NCI-H1092 treated with DMSO at 0.1 percent for 48 hours (cell line): ENCODE results near the gene KCNJ3.

Experiments
- DNase-seq: peaks from one replicate; lab custom pipeline; 2025; lab: John Stamatoyannopoulos, UW

KCNJ3 gene

GRCh38 chr2:154707994-154708575, 9.6 kb downstream of the KCNJ3 start:
- DNase-seq: no peak

- DNase-seq: no peak
These were observed 10.7 kb downstream of the KCNJ3 start for GRCh38 chr2:154709215-154709614.

GRCh38 chr2:154710078-154710477, 11.6 kb downstream of the KCNJ3 start:
- DNase-seq: no peak

GRCh38 chr2:154710685-154711084, 12.2 kb downstream of the KCNJ3 start:
- DNase-seq: no peak

- DNase-seq: no peak
These were observed 15.2 kb downstream of the KCNJ3 start for GRCh38 chr2:154713675-154714074.

- no peak for DNase-seq
These were observed 22.2 kb downstream of the KCNJ3 start for GRCh38 chr2:154720651-154721050.

GRCh38 chr2:154724194-154724797, 25.8 kb downstream of the KCNJ3 start:
- no peak for DNase-seq

GRCh38 chr2:154740361-154740760, 41.9 kb downstream of the KCNJ3 start:
- peak; percentile 56 for DNase-seq

- DNase-seq: no peak
These were observed 60.4 kb downstream of the KCNJ3 start for GRCh38 chr2:154758871-154759270.

- no peak for DNase-seq
These were observed 64.1 kb downstream of the KCNJ3 start for GRCh38 chr2:154762638-154763037.

GRCh38 chr2:154771664-154772284, 73.3 kb downstream of the KCNJ3 start:
- no peak for DNase-seq

GRCh38 chr2:154776825-154777224, 78.3 kb downstream of the KCNJ3 start:
- DNase-seq: no peak

- no peak for DNase-seq
These were observed 95.9 kb downstream of the KCNJ3 start for GRCh38 chr2:154794406-154794805.

- no peak for DNase-seq
These were observed 97.2 kb downstream of the KCNJ3 start for GRCh38 chr2:154795651-154796050.

GRCh38 chr2:154804451-154804850, 106.0 kb downstream of the KCNJ3 start:
- no peak for DNase-seq

GRCh38 chr2:154813636-154814035, 115.1 kb downstream of the KCNJ3 start:
- DNase-seq: no peak

GRCh38 chr2:154814856-154815255, 116.4 kb downstream of the KCNJ3 start:
- DNase-seq: no peak

- DNase-seq: no peak
These were observed 126.9 kb downstream of the KCNJ3 start for GRCh38 chr2:154825358-154825757.

GRCh38 chr2:154826827-154827226, 128.3 kb downstream of the KCNJ3 start:
- no peak for DNase-seq

- DNase-seq: no peak
These were observed 128.8 kb downstream of the KCNJ3 start for GRCh38 chr2:154827286-154827685.

- no peak for DNase-seq
These were observed 134.2 kb downstream of the KCNJ3 start for GRCh38 chr2:154832711-154833110.

- DNase-seq: peak; percentile 70
These were observed 138.1 kb downstream of the KCNJ3 start for GRCh38 chr2:154836632-154837031.

- DNase-seq: no peak
These were observed 138.5 kb downstream of the KCNJ3 start for GRCh38 chr2:154837035-154837434.

- DNase-seq: no peak
These were observed 146.0 kb downstream of the KCNJ3 start for GRCh38 chr2:154844513-154844912.
